Thyroid gland (tissue), 4 donors: ENCODE results near the gene PTPN14. TPM values are rescaled to one million over a fixed set of nuclear protein-coding genes. Genes with fewer than 3 reads are reported as not detected.

ENCODE experiments used
- DNase-seq, 2 donors: peaks; one replicate each; pipeline ENCODE4 v3.0.0-alpha.2; 2019
- H3K27ac ChIP-seq, 3 donors: fragments of 200-600 bp; sonication (generic); 1 replicate in 2 of 3; 2 replicates in 1 of 3; pipeline ENCODE4 v1.5.1; 2016 to 2019; ENCODE audit warnings: mild to moderate bottlenecking in 1 of 3, moderate library complexity in 1 of 3
- H3K27me3 ChIP-seq: fragments of 200-600 bp; sonication (generic); one replicate; pipeline ENCODE4 v1.5.1; 2019
- H3K36me3 ChIP-seq, 2 donors: fragments of 200-600 bp; sonication (generic); one replicate each; pipeline ENCODE4 v1.5.1; 2016 to 2019
- H3K4me1 ChIP-seq, 2 donors: fragments of 200-600 bp; sonication (generic); one replicate each; pipeline ENCODE4 v1.5.1; 2017 to 2019
- H3K4me3 ChIP-seq, 3 donors: fragments of 200-600 bp; sonication (generic); replicated peaks in 1 of 3; 1 replicate in 2 of 3; 2 replicates in 1 of 3; pipeline ENCODE4 v1.5.1; 2016; ENCODE audit warnings: mild to moderate bottlenecking in 1 of 3
- H3K9me3 ChIP-seq: fragments of 200-600 bp; sonication (generic); one replicate; pipeline ENCODE4 v1.5.1; 2017
- CTCF ChIP-seq, 6 experiments: fragments of 200-600 bp in 3 of 6; fragments of 450-650 bp in 3 of 6; sonication (generic) in 3 of 6; IDR thresholded peaks; one replicate each; pipeline ENCODE4 v1.5.1; 2016 to 2019; ENCODE audit warnings: antibody characterized with exemption in 6 of 6, mild to moderate bottlenecking in 2 of 6, inconsistent platforms in 1 of 6, moderate library complexity in 1 of 6
- POLR2A ChIP-seq, 2 donors: fragments of 450-650 bp; IDR thresholded peaks; one replicate each; pipeline ENCODE4 v1.6.1; 2017; ENCODE audit warnings: antibody characterized with exemption in 2 of 2, mild to moderate bottlenecking in 2 of 2, moderate library complexity in 1 of 2
- WGBS, 2 donors: methylation state at CpG; one replicate each; pipeline ENCODE4 v1.1.5; 2017; 5-methylcytosine and 5-hydroxymethylcytosine counted together
- intact Hi-C: fragments of 100-400 bp; cut with DNase I; formaldehyde crosslinking; loops from one replicate; pipeline ENCODE4 v1.15.1; 2023
- total RNA-seq, 4 donors: library from RNA; depleted of rRNA; stranded (reverse); fragments of >200 nt; gene quantifications; one replicate each; pipeline ENCODE4 v1.2.3, GENCODE V29; 2016

Gene PTPN14
- total RNA-seq, 4 donors from 2014 or later, result 28.1 to 33.4 (median 31.8) TPM

GRCh38 chr1:214349008-214349407, 202.4 kb downstream of the PTPN14 start:
- intact Hi-C loops, result no loop called here
- 96 to 97% methylated on average over 5 of the region's 5 CpGs for WGBS, 2 donors
- Histone ChIP-seq H3K36me3 (no peaks in the 10 kb centered on the region), H3K4me3 (no peak overlapping the region), H3K27me3 (no peaks in the 10 kb centered on the region), H3K27ac (no peak overlapping the region), H3K4me1 (no peaks in the 10 kb centered on the region), H3K9me3 (no peaks in the 10 kb centered on the region)
- DNase-seq, result no peak
- no peak for TF ChIP-seq POLR2A (IDR thresholded peaks at IDR 0.05)
- no peak for TF ChIP-seq CTCF (IDR thresholded peaks at IDR 0.05)

GRCh38 chr1:214344897-214345296, 206.5 kb downstream of the PTPN14 start:
- no peaks in the 10 kb centered on the region for H3K27me3 ChIP-seq
- no peak for DNase-seq
- no peaks in the 10 kb centered on the region for H3K36me3 ChIP-seq
- no peaks in the 10 kb centered on the region for H3K9me3 ChIP-seq
- H3K27ac ChIP-seq, result no peak overlapping the region
- TF ChIP-seq CTCF (IDR thresholded peaks at IDR 0.05), result no peak
- TF ChIP-seq POLR2A (IDR thresholded peaks at IDR 0.05), result no peak
- no peak overlapping the region for H3K4me3 ChIP-seq
- intact Hi-C loops, result no loop called here
- no peaks in the 10 kb centered on the region for H3K4me1 ChIP-seq

GRCh38 chr1:214342525-214342924, 208.9 kb downstream of the PTPN14 start:
- H3K27ac ChIP-seq, result no peak overlapping the region
- H3K27me3 ChIP-seq, result no peaks in the 10 kb centered on the region
- TF ChIP-seq POLR2A (IDR thresholded peaks at IDR 0.05) (no peak), CTCF (IDR thresholded peaks at IDR 0.05) (no peak)
- no peak for DNase-seq
- peaks cover 0 to 5% of the 10 kb centered on the region in 2 donors for H3K4me1 ChIP-seq
- intact Hi-C loops, result no loop called here
- H3K4me3 ChIP-seq, result no peak overlapping the region
- no peaks in the 10 kb centered on the region for H3K36me3 ChIP-seq
- H3K9me3 ChIP-seq, result no peaks in the 10 kb centered on the region

DNA sequence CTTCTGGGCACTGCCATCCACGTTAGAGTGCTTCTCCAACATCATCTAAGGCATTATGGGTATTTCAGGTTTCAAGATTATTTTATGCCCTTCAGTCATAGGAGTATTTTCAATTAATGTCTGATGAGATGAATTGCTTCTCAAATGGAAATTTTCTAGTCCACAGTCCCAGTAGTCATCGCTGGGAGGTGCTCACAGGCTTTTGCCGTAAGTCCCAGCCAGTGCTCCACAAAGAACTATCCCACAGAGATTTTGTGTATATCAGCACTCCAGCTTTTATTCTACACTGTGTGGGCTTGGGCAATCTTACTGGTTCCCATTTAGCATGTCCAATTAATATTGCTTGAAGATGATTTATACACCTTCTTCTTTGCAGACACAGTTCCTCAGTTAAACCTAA, 209.5 kb downstream of the PTPN14 start:
- H3K27ac ChIP-seq, result no peak overlapping the region
- no peaks in the 10 kb centered on the region for H3K27me3 ChIP-seq
- H3K4me3 ChIP-seq, result no peak overlapping the region
- H3K4me1 ChIP-seq, result peaks cover 0 to 7% of the 10 kb centered on the region in 2 donors
- H3K9me3 ChIP-seq, result no peaks in the 10 kb centered on the region
- intact Hi-C loops, result no loop called here
- DNase-seq, result no peak
- H3K36me3 ChIP-seq, result no peaks in the 10 kb centered on the region
- WGBS, 2 donors, result 85 to 88% methylated on average over 3 of the region's 3 CpGs
- TF ChIP-seq CTCF (IDR thresholded peaks at IDR 0.05) (no peak), POLR2A (IDR thresholded peaks at IDR 0.05) (no peak)

GRCh38 chr1:214341459-214341858, 209.9 kb downstream of the PTPN14 start:
- intact Hi-C loops, result no loop called here

DNA sequence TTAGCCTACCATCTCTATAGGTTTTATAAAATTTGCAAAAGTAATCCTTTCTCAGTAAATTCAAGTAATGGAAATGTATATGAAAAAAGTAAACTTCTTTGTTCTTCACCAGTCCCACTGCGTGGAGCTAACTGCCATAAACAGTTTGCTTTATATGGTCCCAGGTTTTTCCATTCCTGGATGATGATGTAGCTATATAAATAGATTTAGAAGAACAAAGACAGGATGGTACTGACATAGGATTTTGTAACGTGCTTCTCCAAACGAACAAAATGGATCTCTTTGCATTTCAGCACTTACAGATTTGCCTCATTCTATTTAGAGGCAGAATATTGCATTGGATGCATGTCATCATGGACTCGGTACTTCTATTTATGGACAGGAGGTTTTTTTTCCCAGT, 213.2 kb downstream of the PTPN14 start:
- TF ChIP-seq CTCF (IDR thresholded peaks at IDR 0.05), result no peak
- TF ChIP-seq POLR2A (IDR thresholded peaks at IDR 0.05), result no peak
- Histone ChIP-seq H3K4me3 (no peak overlapping the region), H3K36me3 (no peaks in the 10 kb centered on the region), H3K27ac (no peak overlapping the region), H3K9me3 (no peaks in the 10 kb centered on the region), H3K4me1 (peaks cover 0 to 7% of the 10 kb centered on the region in 2 donors), H3K27me3 (no peaks in the 10 kb centered on the region)
- intact Hi-C loops, result no loop called here
- 73 to 83% methylated on average over 4 of the region's 4 CpGs for WGBS, 2 donors
- no peak for DNase-seq

More at GRCh38 chr1:214341459-214341858, 209.9 kb downstream of the PTPN14 start:
- TF ChIP-seq POLR2A (IDR thresholded peaks at IDR 0.05), result no peak
- Histone ChIP-seq H3K4me3 (no peak overlapping the region), H3K9me3 (no peaks in the 10 kb centered on the region), H3K4me1 (peaks cover 0 to 7% of the 10 kb centered on the region in 2 donors), H3K27ac (no peak overlapping the region), H3K36me3 (no peaks in the 10 kb centered on the region), H3K27me3 (no peaks in the 10 kb centered on the region)
- WGBS, 2 donors, result 87 to 92% methylated on average over 3 of the region's 3 CpGs
- no peak for DNase-seq
